HL-60 (cell line): ENCODE results near the gene RYR2.

Experiments used
- DNase-seq, 2 experiments: peaks; one replicate each; pipeline ENCODE4 v3.0.0-alpha.2; 2010 to 2020; ENCODE audit warnings: low read depth in 1 of 2, low spot score in 1 of 2
- H3K27ac ChIP-seq: fragments of 250-450 bp; sonication (Bioruptor Pico); replicated peaks from 2 replicates; pipeline ENCODE4 v1.5.1; 2020; ENCODE audit warnings: mild to moderate bottlenecking, moderate library complexity
- H3K27me3 ChIP-seq: fragments of 250-450 bp; sonication (Bioruptor Pico); 2 replicates; pipeline ENCODE4 v1.5.1; 2021; ENCODE audit warnings: mild to moderate bottlenecking, moderate library complexity; ENCODE audit not compliant: insufficient read depth, poor library complexity, severe bottlenecking
- H3K4me3 ChIP-seq: replicated peaks from 2 replicates; pipeline ENCODE4 v1.5.1; 2011; ENCODE audit warnings: mild to moderate bottlenecking, control low read depth, low read length; ENCODE audit not compliant: insufficient read depth
- GABPA ChIP-seq: IDR thresholded peaks from 2 replicates; pipeline ENCODE4 v1.6.1; 2012; ENCODE audit warnings: low read depth
- POLR2AphosphoS5 ChIP-seq: IDR thresholded peaks from 2 replicates; pipeline ENCODE4 v1.6.1; 2012; ENCODE audit warnings: low read depth
- SPI1 ChIP-seq: IDR thresholded peaks from 2 replicates; pipeline ENCODE4 v1.6.1; 2012; ENCODE audit warnings: low read depth, mild to moderate bottlenecking, borderline replicate concordance
- TF ChIP-seq, protein P1 (sequence below): IDR thresholded peaks from 2 replicates; pipeline ENCODE4 v1.6.1; 2012; ENCODE audit warnings: low read depth; ENCODE audit not compliant: insufficient replicate concordance
- TF ChIP-seq, protein P2 (sequence below): IDR thresholded peaks from one replicate; pipeline ENCODE4 v1.5.1; 2011; ENCODE audit warnings: low read length, control low read depth, inconsistent platforms; ENCODE audit not compliant: insufficient read depth

The RYR2 gene

DNA sequence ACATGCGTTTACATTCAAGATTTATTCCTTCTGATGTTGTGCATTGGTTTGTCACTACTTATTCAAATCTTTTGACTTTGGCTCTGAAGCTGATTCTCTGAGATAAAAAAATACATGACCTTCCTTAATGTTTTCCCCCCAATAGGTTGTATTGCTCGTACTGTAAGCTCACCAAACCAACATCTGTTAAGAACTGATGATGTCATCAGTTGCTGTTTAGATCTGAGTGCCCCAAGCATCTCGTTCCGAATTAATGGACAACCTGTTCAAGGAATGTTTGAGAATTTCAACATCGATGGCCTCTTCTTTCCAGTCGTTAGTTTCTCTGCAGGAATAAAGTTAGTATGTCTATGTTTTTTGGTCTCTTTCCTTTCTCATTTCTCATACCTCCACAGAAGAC lies 458.6 kb downstream of the RYR2 start:
- TF ChIP-seq POLR2AphosphoS5 (no peak), GABPA (no peak), SPI1 (no peak)
- TF ChIP-seq, protein P1, sequence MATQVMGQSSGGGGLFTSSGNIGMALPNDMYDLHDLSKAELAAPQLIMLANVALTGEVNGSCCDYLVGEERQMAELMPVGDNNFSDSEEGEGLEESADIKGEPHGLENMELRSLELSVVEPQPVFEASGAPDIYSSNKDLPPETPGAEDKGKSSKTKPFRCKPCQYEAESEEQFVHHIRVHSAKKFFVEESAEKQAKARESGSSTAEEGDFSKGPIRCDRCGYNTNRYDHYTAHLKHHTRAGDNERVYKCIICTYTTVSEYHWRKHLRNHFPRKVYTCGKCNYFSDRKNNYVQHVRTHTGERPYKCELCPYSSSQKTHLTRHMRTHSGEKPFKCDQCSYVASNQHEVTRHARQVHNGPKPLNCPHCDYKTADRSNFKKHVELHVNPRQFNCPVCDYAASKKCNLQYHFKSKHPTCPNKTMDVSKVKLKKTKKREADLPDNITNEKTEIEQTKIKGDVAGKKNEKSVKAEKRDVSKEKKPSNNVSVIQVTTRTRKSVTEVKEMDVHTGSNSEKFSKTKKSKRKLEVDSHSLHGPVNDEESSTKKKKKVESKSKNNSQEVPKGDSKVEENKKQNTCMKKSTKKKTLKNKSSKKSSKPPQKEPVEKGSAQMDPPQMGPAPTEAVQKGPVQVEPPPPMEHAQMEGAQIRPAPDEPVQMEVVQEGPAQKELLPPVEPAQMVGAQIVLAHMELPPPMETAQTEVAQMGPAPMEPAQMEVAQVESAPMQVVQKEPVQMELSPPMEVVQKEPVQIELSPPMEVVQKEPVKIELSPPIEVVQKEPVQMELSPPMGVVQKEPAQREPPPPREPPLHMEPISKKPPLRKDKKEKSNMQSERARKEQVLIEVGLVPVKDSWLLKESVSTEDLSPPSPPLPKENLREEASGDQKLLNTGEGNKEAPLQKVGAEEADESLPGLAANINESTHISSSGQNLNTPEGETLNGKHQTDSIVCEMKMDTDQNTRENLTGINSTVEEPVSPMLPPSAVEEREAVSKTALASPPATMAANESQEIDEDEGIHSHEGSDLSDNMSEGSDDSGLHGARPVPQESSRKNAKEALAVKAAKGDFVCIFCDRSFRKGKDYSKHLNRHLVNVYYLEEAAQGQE, result no peak
- TF ChIP-seq, protein P2, sequence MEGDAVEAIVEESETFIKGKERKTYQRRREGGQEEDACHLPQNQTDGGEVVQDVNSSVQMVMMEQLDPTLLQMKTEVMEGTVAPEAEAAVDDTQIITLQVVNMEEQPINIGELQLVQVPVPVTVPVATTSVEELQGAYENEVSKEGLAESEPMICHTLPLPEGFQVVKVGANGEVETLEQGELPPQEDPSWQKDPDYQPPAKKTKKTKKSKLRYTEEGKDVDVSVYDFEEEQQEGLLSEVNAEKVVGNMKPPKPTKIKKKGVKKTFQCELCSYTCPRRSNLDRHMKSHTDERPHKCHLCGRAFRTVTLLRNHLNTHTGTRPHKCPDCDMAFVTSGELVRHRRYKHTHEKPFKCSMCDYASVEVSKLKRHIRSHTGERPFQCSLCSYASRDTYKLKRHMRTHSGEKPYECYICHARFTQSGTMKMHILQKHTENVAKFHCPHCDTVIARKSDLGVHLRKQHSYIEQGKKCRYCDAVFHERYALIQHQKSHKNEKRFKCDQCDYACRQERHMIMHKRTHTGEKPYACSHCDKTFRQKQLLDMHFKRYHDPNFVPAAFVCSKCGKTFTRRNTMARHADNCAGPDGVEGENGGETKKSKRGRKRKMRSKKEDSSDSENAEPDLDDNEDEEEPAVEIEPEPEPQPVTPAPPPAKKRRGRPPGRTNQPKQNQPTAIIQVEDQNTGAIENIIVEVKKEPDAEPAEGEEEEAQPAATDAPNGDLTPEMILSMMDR, result no peak
- Histone ChIP-seq H3K27me3 (no peaks in the 10 kb centered on the region), H3K4me3 (no peak overlapping the region), H3K27ac (no peak overlapping the region)
- no peak for DNase-seq

DNA sequence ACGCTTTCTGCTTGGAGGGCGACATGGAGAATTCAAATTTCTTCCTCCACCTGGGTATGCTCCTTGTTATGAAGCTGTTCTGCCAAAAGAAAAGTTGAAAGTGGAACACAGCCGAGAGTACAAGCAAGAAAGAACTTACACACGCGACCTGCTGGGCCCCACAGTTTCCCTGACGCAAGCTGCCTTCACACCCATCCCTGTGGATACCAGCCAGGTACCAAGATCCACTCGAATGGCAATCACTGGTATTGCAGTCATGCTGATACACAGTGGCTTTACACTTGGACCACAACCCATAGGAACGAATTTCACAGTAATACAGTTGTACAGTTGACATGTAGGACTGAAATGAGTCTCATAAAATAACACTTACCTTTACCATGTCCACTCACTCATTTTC lies 461.3 kb downstream of the RYR2 start:
- Histone ChIP-seq H3K27me3 (no peaks in the 10 kb centered on the region), H3K4me3 (no peak overlapping the region), H3K27ac (no peak overlapping the region)
- no peak for DNase-seq
- TF ChIP-seq SPI1 (no peak), GABPA (no peak)

DNA sequence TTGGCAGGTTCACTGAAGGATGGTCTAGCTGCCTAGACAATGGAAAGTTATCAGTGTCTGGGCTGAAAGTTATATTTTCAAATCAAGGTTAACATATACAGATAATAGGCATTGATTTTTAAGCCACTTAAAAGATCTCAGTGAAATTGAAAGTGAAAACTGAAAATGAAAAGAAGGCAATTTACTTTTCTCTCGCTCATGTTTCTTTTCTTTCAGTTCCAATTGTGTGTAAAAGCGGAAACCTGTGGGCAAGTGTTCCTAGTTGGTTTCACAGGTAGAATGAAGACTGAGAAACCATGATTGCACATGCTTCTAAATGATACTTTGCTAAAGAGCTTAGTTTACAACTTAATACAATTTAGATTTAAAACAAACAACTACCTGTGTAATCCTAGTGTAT lies 465.0 kb downstream of the RYR2 start:
- H3K27me3 ChIP-seq, result no peaks in the 10 kb centered on the region

DNA sequence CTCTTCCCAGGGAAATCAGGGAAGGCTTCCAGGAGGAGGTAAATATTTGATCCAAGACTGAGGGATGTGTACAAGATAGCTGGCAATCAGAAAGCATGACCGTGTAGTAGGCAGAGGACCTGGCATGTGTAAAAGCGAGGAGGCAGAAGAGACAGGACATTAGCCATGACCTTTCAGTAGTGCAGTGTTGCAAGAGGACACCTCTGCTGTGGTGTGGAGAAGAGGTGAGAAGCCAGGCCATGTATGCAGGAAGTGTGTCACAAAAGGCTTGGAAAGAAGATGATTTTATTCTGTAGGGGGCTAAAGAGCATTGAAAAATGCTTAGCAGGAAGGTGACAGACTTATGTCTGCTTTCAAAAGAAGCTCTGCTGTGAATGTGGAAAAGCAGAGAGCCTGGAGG lies 467.8 kb downstream of the RYR2 start:
- no peak overlapping the region for H3K4me3 ChIP-seq
- TF ChIP-seq, protein P2, result no peak
- TF ChIP-seq POLR2AphosphoS5, result no peak
- no peak for TF ChIP-seq SPI1
- no peak for TF ChIP-seq GABPA
- TF ChIP-seq, protein P1, result no peak
- DNase-seq, result no peak

More for the DNA sequence above, 465.0 kb downstream of the RYR2 start:
- no peak for DNase-seq
- Histone ChIP-seq H3K4me3 (no peak overlapping the region), H3K27ac (no peak overlapping the region)
- TF ChIP-seq GABPA, result no peak
- TF ChIP-seq, protein P1, result no peak
- no peak for TF ChIP-seq SPI1
- TF ChIP-seq, protein P2, result no peak

More for the DNA sequence above, 467.8 kb downstream of the RYR2 start:
- Histone ChIP-seq H3K27me3 (no peaks in the 10 kb centered on the region), H3K27ac (no peak overlapping the region)
